Cardiac septum (tissue), 1 donor: ENCODE results near the gene DTNBP1. TPM values are rescaled to one million over a fixed set of nuclear protein-coding genes. Genes with fewer than 3 reads are reported as not detected.
"Not testable (repeated sequence)": the region's sequence is repeated elsewhere in the genome, so short reads cannot be mapped to it uniquely, and the experiment has no call there.

Experiments used
- DNase-seq: peaks from one replicate; pipeline ENCODE4 v3.0.0-alpha.2; 2020; ENCODE audit warnings: low spot score
- intact Hi-C: fragments of 100-400 bp; cut with DNase I; formaldehyde crosslinking; loops from one replicate; pipeline ENCODE4 v1.14.0; 2022
- total RNA-seq: library from RNA; stranded (reverse); fragmentation: NEBNext Ultra II Directional; extraction: Animal tissue kit (Norgen Biotek cat#: 25700); gene quantifications from one replicate; pipeline ENCODE4 v1.2.1, GENCODE V29; 2021
- donor health status: DM: no; HTN: no; CAD: no.

DTNBP1 gene
- total RNA-seq, 1 donor from 2014 or later, result 19.0 TPM

- intact Hi-C loops, result no loop called here
- no peak for DNase-seq
Observed at GRCh38 chr6:15546591-15546990, 116.2 kb downstream of the DTNBP1 start.

- intact Hi-C loops, result no loop called here
- DNase-seq, result no peak
Observed at GRCh38 chr6:15544321-15544900, 118.4 kb downstream of the DTNBP1 start.

- intact Hi-C loops, DNase-seq: not testable (repeated sequence)
Observed at GRCh38 chr6:15543332-15543917, 119.4 kb downstream of the DTNBP1 start.

GRCh38 chr6:15539722-15540270 is 123.0 kb downstream of the DTNBP1 start:
- intact Hi-C loops, result no loop called here
- no peak for DNase-seq

DNA sequence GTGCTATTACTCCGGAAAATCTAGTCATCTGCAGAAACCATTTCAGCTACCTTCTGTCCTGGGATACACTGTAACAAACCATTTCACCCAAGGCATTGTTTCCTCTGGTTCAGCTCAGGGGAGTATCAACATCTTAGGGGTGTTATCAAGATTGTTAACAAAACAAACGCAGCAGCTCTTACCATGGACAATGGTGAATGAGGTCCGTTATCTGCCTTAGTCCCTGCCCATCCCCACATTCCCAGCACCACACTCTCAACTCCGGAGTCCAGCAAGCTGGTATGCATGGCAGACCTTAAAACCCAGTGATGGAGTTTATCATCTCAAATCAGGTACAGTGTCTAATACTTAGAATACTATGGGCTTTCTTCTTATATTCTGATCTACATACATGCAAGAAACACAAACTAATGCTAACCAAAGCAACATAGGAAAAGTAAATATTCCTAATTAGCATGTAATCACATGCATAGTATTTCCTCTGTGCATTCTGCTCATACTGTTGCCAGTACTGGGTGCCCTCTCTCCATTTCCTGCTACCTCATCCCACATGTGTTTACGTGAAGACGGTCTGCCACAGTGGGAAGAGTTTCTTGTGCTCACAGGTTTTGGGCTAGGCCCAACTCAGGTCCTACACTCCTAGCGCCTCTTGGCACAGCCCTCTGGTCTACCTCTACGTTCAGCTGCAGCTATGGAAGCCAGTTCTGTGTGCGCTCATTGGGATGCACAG is 123.9 kb downstream of the DTNBP1 start:
- no peak for DNase-seq
- intact Hi-C loops, result no loop called here

- no peak for DNase-seq
- intact Hi-C loops, result no loop called here
Observed at GRCh38 chr6:15538106-15538505, 124.7 kb downstream of the DTNBP1 start.

- no peak for DNase-seq
Observed at GRCh38 chr6:15536198-15536955, 126.5 kb downstream of the DTNBP1 start.

DNA sequence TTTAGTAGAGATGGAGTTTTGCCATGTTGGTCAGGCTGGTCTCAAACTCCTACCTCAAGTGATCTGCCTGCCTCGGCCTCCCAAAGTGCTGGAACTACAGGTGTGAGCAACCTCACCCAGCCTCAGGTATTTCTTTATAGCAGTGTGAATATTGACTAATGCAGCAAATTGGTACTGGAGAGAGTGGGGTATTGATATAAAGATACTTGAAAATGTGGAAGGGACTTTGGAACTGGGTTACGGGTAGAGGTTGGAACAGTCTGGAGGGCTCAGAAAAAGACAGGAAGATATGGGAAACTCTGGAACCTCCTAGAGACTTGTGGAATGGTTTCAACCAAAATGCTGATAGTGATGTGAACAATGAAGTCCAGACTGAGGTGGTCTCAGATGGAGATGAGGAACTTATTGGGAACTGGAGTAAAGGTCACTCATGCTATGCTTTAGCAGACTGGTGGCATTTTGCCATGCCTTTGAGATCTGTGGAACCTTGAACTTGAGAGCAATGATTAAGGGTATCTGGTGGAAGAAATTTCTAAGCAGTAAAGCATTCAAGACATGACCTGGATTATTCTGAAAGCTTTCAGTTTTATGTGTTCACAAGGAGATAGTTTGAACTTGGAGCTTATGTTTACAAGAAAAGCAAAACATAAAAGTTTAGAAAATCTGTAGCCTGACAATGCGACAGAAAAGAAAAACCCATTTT is 127.2 kb downstream of the DTNBP1 start:
- no peak for DNase-seq
- intact Hi-C loops, result no loop called here

More at GRCh38 chr6:15536198-15536955, 126.5 kb downstream of the DTNBP1 start:
- intact Hi-C loops, result no loop called here

- no peak for DNase-seq
- intact Hi-C loops, result no loop called here
Observed at GRCh38 chr6:15534974-15535373, 127.9 kb downstream of the DTNBP1 start.

GRCh38 chr6:15533379-15534026 is 129.3 kb downstream of the DTNBP1 start:
- intact Hi-C loops, result no loop called here
- DNase-seq, result no peak

- no peak for DNase-seq
- intact Hi-C loops, result no loop called here
Observed at GRCh38 chr6:15531973-15532372, 130.9 kb downstream of the DTNBP1 start.

- DNase-seq, result no peak
- intact Hi-C loops, result no loop called here
Observed at GRCh38 chr6:15530411-15530810, 132.4 kb downstream of the DTNBP1 start.

- intact Hi-C loops, result no loop called here
Observed at GRCh38 chr6:15528870-15529269, 134.0 kb downstream of the DTNBP1 start.

DNA sequence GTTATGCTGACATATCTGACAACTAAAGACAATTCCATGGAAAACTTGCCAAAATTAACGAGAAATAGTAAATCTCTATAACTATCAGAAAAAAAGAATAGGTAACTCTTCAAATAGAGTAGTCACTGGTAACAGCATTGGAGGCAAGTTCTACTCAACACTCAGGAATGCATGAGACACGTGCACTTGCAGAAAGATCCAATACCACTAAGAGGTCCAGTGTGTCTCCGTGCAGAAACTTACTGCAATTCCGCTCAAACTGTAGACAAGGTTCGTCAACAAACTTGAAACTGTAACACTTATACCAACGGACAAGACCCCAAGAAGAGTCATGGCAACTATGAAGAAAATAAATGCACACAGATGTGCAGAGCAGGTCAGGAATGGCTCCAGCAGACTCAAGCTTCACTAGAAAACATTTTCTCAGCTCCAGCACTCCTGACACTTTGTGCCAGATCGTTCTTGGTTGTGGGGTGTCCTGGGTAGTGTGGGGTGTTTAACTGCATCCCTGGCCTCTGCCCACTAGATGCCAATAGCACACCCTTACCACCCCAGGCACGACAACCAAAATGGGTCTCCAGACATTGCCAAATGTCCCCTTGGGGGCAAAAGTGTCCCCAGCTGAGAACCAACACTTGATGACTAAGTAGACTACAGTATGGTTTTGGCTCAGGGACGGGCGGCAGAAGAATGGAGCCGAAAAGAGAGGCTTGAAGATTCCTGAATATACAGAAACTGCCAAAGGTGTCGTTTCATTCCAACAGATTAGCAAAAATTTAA is 134.8 kb downstream of the DTNBP1 start:
- intact Hi-C loops, result no loop called here
- no peak for DNase-seq

More at GRCh38 chr6:15528870-15529269, 134.0 kb downstream of the DTNBP1 start:
- DNase-seq, result no peak

GRCh38 chr6:15526212-15526701 is 136.6 kb downstream of the DTNBP1 start:
- no peak for DNase-seq
- intact Hi-C loops, result no loop called here

- intact Hi-C loops, result no loop called here
Observed at GRCh38 chr6:15524861-15525401, 137.9 kb downstream of the DTNBP1 start.

DNA sequence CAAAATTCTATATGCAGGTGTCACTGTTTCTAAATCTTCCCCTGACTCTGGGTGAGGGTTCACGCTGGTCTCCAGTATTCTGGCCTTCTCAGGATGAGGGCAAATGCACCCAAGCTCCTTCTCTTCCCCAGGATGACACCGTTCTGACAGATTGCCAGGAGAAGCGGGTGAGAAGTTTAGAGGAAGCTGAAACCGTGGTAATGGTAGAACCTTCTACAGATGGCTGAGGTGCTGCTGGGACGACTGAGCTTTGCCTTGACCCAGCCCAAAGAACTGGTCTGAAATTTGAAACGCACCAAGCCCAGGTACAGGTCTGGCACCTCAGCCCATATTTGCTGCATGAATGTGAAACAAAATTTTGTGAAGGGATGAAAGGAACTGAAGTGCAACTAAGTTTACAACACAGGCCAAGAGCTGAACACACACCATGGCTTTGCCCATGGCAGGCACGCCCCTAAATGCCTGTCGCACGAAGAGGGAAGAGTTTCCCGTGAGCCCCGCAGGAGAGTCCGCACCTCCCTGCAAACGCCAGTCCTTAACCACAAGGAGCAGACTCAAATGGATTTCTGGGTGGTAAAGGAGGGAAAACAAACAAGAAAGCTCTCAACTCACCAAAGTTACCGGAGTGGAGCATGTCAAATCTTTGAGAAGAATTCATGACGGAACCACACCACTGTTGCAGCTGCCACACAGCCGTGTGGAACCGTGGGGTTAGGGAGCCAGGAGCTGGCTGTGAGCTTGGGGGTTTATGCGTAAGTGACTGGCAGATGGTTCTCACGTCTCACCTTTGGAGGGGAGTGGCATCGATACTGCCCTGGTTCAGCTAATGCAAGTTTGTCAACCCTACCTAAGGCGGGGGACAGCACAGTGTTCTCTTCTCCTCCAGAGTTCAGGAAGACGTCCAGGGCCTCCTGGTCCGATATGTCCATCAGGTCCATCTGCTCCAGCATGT is 138.9 kb downstream of the DTNBP1 start:
- intact Hi-C loops, result no loop called here
- no peak for DNase-seq

More at GRCh38 chr6:15524861-15525401, 137.9 kb downstream of the DTNBP1 start:
- DNase-seq, result no peak
